H1 (cell line): ENCODE results near the gene NRAS. TPM values are rescaled to one million over a fixed set of nuclear protein-coding genes. Genes with fewer than 3 reads are reported as not detected.

ENCODE experiments used
- CEBPB ChIP-seq: IDR thresholded peaks from 2 replicates; pipeline ENCODE4 v1.6.1; 2012; ENCODE audit warnings: low read depth, low read length
- CHD7 ChIP-seq: fragments of 300-600 bp; sonication (generic); IDR thresholded peaks from 2 replicates; pipeline ENCODE4 v1.7.1; 2012; ENCODE audit warnings: low read length, moderate library complexity, mild to moderate bottlenecking, inconsistent platforms; ENCODE audit not compliant: insufficient replicate concordance
- CTBP2 ChIP-seq: IDR thresholded peaks from 2 replicates; pipeline ENCODE4 v1.7.0; 2011; ENCODE audit warnings: borderline replicate concordance, mild to moderate bottlenecking, moderate library complexity, mixed read lengths, low read length; ENCODE audit not compliant: insufficient read depth, insufficient read length
- EP300 ChIP-seq, 2 experiments: IDR thresholded peaks; 1 replicate in 1 of 2; 2 replicates in 1 of 2; pipeline ENCODE4 v1.6.1; 2011 to 2012; ENCODE audit warnings: low read depth in 2 of 2, low read length in 2 of 2, mild to moderate bottlenecking in 2 of 2, borderline replicate concordance in 1 of 2, inconsistent platforms in 1 of 2, moderate library complexity in 1 of 2
- GTF2F1 ChIP-seq: IDR thresholded peaks from 2 replicates; pipeline ENCODE4 v1.6.1; 2012; ENCODE audit warnings: low read depth, low read length, improper control_type of control experiment, borderline replicate concordance
- NANOG ChIP-seq: IDR thresholded peaks from 2 replicates; pipeline ENCODE4 v1.6.1; 2011; ENCODE audit warnings: low read length, low read depth, mild to moderate bottlenecking, inconsistent platforms; ENCODE audit not compliant: insufficient read depth, poor library complexity, severe bottlenecking
- POLR2AphosphoS5 ChIP-seq: IDR thresholded peaks from 2 replicates; pipeline ENCODE4 v1.6.1; 2011; ENCODE audit warnings: low read depth, low read length
- RNF2 ChIP-seq: fragments of 200-900, 300-1000 bp; sonication (generic); IDR thresholded peaks from 2 replicates; pipeline ENCODE4 v1.7.1; 2016; ENCODE audit warnings: borderline replicate concordance, low read depth, mild to moderate bottlenecking, antibody characterized with exemption, low read length; ENCODE audit not compliant: poor library complexity, severe bottlenecking; ENCODE audit errors: missing control alignments
- polyA plus RNA-seq, 7 experiments: library from polyadenylated mRNA; depleted of rRNA in 3 of 7; stranded (reverse) in 5 of 7; unstranded in 2 of 7; fragments of >200 nt in 5 of 7; fragments of 200-250 nt in 2 of 7; gene quantifications; 1 replicate in 5 of 7; 2 replicates in 1 of 7; 4 replicates in 1 of 7; pipeline versions ENCODE4 v1.2.1 to v1.2.3, GENCODE V29; 2011 to 2013; ENCODE audit warnings: missing spikeins in 2 of 7, mixed read lengths in 2 of 7
- total RNA-seq: library from RNA; stranded (reverse); fragmentation: NEBNext Ultra II Directional; extraction: Animal tissue kit (Norgen Biotek cat#: 25700); gene quantifications from 2 replicates; pipeline ENCODE4 v1.2.1, GENCODE V29; 2021

The NRAS gene
- total and polyA plus RNA-seq, 2 of the 8 experiments (the other 6 are each of a cell fraction or from before 2014, with no cell fraction given), result 24.5 to 65.1 TPM

GRCh38 chr1:114741963-114742746, 25.6 kb upstream of the NRAS start (continued):
- TF ChIP-seq CHD7, result no peak
- TF ChIP-seq CEBPB, result no peak
- TF ChIP-seq CTBP2, result no peak
- TF ChIP-seq POLR2AphosphoS5, result no peak
- TF ChIP-seq RNF2, result no peak
- no peak for TF ChIP-seq NANOG
- no peak for TF ChIP-seq EP300 (IDR thresholded peaks at IDR 0.05; ENCODE audit: borderline replicate concordance in 1 of 2, low read depth in 2 of 2, low read length in 2 of 2)
- TF ChIP-seq GTF2F1, result no peak
- TF ChIP-seq, all 59 proteins: peak for 0
